Neural cell (in vitro differentiated cells): ENCODE results near the gene MRPL58. TPM values are rescaled to one million over a fixed set of nuclear protein-coding genes. Genes with fewer than 3 reads are reported as not detected.

Experiments used
- H2AFZ ChIP-seq: fragments of 200-600, 300-800 bp; sonication (generic), shearing (Covaris generic); 2 replicates; pipeline ENCODE4 v1.6.0; 2014; ENCODE audit warnings: low read depth, mild to moderate bottlenecking, antibody characterized with exemption, low read length, moderate library complexity
- H3F3A ChIP-seq: fragments of 200-600 bp; shearing (Covaris generic); 2 replicates; pipeline ENCODE4 v1.6.1; 2016; ENCODE audit warnings: mild to moderate bottlenecking, moderate library complexity, mixed read lengths, antibody characterized with exemption, low read length; ENCODE audit not compliant: insufficient read depth, poor library complexity, severe bottlenecking
- H3K27ac ChIP-seq: fragments of 200-600, 300-800 bp; sonication (generic), shearing (Covaris generic); 2 replicates; pipeline ENCODE4 v1.5.1; 2014; ENCODE audit warnings: mild to moderate bottlenecking, low read length, moderate library complexity
- H3K27me3 ChIP-seq: fragments of 300-800, 200-600 bp; sonication (generic), shearing (Covaris generic); 2 replicates; pipeline ENCODE4 v1.6.0; 2014; ENCODE audit warnings: mild to moderate bottlenecking, low read depth, low read length, moderate library complexity; ENCODE audit not compliant: insufficient read depth
- H3K36me3 ChIP-seq: fragments of 300-800, 200-600 bp; sonication (generic), shearing (Covaris generic); 2 replicates; pipeline ENCODE4 v1.5.1; 2014; ENCODE audit warnings: mild to moderate bottlenecking, antibody characterized with exemption, low read length, moderate library complexity; ENCODE audit not compliant: insufficient read depth
- H3K4me2 ChIP-seq: fragments of 300-800, 200-600 bp; sonication (generic), shearing (Covaris generic); 2 replicates; pipeline ENCODE4 v1.6.0; 2014; ENCODE audit warnings: mild to moderate bottlenecking, low read length
- H3K4me3 ChIP-seq: fragments of 300-800, 200-600 bp; sonication (generic), shearing (Covaris generic); 2 replicates; pipeline ENCODE4 v1.5.1; 2014; ENCODE audit warnings: mild to moderate bottlenecking, low read length, moderate library complexity
- H3K79me2 ChIP-seq: fragments of 200-600 bp; shearing (Covaris generic); replicated peaks from 2 replicates; pipeline ENCODE4 v1.6.0; 2014; ENCODE audit warnings: mild to moderate bottlenecking, low read length, moderate library complexity; ENCODE audit not compliant: insufficient read depth
- H3K9ac ChIP-seq: fragments of 300-800, 200-600 bp; sonication (generic), shearing (Covaris generic); 2 replicates; pipeline ENCODE4 v1.6.1; 2016; ENCODE audit warnings: mild to moderate bottlenecking, low read length, mixed read lengths
- H3K9me2 ChIP-seq: fragments of 200-600 bp; shearing (Covaris generic); 2 replicates; pipeline ENCODE4 v1.6.1; 2016; ENCODE audit warnings: mild to moderate bottlenecking, low read length, mixed read lengths; ENCODE audit not compliant: insufficient read depth
- H3K9me3 ChIP-seq: fragments of 200-600, 300-800 bp; sonication (generic), shearing (Covaris generic); 2 replicates; pipeline ENCODE4 v1.6.1; 2016; ENCODE audit warnings: mild to moderate bottlenecking, mixed run types, low read length, moderate library complexity, mixed read lengths
- H4K20me1 ChIP-seq: fragments of 200-600 bp; shearing (Covaris generic); 2 replicates; pipeline ENCODE4 v1.6.1; 2016; ENCODE audit warnings: mild to moderate bottlenecking, mixed run types; ENCODE audit not compliant: insufficient read depth
- CTCF ChIP-seq: fragments of 450-650 bp; IDR thresholded peaks from 2 replicates; pipeline ENCODE4 v1.5.1; 2014; ENCODE audit warnings: antibody characterized with exemption, mild to moderate bottlenecking, moderate library complexity; ENCODE audit not compliant: poor library complexity, severe bottlenecking
- EP300 ChIP-seq: fragments of 450-650 bp; conservative IDR thresholded peaks from 2 replicates; pipeline ENCODE4 v1.6.1; 2014; ENCODE audit warnings: antibody characterized with exemption, mild to moderate bottlenecking, moderate library complexity; ENCODE audit not compliant: poor library complexity, severe bottlenecking
- EZH2 ChIP-seq: fragments of 200-600, 300-800 bp; shearing (Covaris generic), sonication (generic); IDR thresholded peaks from 2 replicates; pipeline ENCODE4 v1.6.1; 2014; ENCODE audit warnings: antibody characterized with exemption, low read length, borderline replicate concordance, mild to moderate bottlenecking; ENCODE audit not compliant: insufficient read depth, poor library complexity, severe bottlenecking
- MXI1 ChIP-seq: fragments of 450-650 bp; conservative IDR thresholded peaks from 2 replicates; pipeline ENCODE4 v1.6.1; 2014; ENCODE audit warnings: antibody characterized with exemption, mild to moderate bottlenecking; ENCODE audit not compliant: poor library complexity, severe bottlenecking
- POLR2AphosphoS5 ChIP-seq: IDR thresholded peaks from 2 replicates; pipeline ENCODE4 v1.6.1; 2012
- RAD21 ChIP-seq: fragments of 450-650 bp; conservative IDR thresholded peaks from 2 replicates; pipeline ENCODE4 v1.6.1; 2014; ENCODE audit warnings: antibody characterized with exemption, mild to moderate bottlenecking, moderate library complexity
- SMC3 ChIP-seq: fragments of 450-650 bp; conservative IDR thresholded peaks from 2 replicates; pipeline ENCODE4 v1.6.1; 2014; ENCODE audit warnings: antibody characterized with exemption, mild to moderate bottlenecking, moderate library complexity; ENCODE audit not compliant: poor library complexity
- TAF1 ChIP-seq: IDR thresholded peaks from 2 replicates; pipeline ENCODE4 v1.6.1; 2012; ENCODE audit warnings: low read depth
- polyA plus RNA-seq: library from polyadenylated mRNA; depleted of rRNA; stranded (reverse); fragments of >200 nt; gene quantifications from 2 replicates; pipeline ENCODE4 v1.2.3, GENCODE V29; 2014
- TF ChIP-seq, protein P1 (sequence below): IDR thresholded peaks from 2 replicates; pipeline ENCODE4 v1.6.1; 2012; ENCODE audit warnings: borderline replicate concordance

The MRPL58 gene
- polyA plus RNA-seq, 1 donor from 2014 or later, result 47.4 TPM

DNA sequence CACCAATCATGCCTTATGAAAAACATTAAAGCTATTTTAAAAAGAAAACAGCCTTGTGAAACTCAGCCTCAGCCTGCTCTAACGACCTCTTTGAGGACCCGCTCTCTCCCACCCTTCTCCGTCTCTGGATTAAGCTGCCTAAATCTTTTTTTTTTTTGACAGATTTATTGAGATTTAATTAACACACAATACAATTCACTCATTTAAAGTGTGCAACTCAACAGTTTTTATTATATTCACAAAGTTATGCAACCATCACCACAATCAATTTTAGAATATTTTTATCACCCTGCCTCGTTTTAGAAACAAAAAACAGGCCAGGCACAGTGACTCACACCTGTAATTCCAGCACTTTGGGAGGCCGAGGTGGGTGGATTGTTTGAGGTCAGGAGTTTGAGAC is 16.6 kb upstream of the MRPL58 start:
- Histone ChIP-seq H3K79me2 (peaks cover 4% of the 10 kb centered on the region), H3K4me3 (no peak overlapping the region), H3K27me3 (no peaks in the 10 kb centered on the region), H3K36me3 (no peaks in the 10 kb centered on the region), H4K20me1 (no peaks in the 10 kb centered on the region), H3K4me2 (no peak overlapping the region), H2AFZ (no peak overlapping the region), H3K9me2 (no peaks in the 10 kb centered on the region), H3K9ac (no peak overlapping the region), H3F3A (no peaks in the 10 kb centered on the region), H3K9me3 (no peaks in the 10 kb centered on the region), H3K27ac (no peak overlapping the region)
- TF ChIP-seq TAF1 (no peak), MXI1 (no peak), RAD21 (no peak), EP300 (no peak), POLR2AphosphoS5 (no peak), SMC3 (no peak), EZH2 (no peak), CTCF (no peak)
- TF ChIP-seq, protein P1, sequence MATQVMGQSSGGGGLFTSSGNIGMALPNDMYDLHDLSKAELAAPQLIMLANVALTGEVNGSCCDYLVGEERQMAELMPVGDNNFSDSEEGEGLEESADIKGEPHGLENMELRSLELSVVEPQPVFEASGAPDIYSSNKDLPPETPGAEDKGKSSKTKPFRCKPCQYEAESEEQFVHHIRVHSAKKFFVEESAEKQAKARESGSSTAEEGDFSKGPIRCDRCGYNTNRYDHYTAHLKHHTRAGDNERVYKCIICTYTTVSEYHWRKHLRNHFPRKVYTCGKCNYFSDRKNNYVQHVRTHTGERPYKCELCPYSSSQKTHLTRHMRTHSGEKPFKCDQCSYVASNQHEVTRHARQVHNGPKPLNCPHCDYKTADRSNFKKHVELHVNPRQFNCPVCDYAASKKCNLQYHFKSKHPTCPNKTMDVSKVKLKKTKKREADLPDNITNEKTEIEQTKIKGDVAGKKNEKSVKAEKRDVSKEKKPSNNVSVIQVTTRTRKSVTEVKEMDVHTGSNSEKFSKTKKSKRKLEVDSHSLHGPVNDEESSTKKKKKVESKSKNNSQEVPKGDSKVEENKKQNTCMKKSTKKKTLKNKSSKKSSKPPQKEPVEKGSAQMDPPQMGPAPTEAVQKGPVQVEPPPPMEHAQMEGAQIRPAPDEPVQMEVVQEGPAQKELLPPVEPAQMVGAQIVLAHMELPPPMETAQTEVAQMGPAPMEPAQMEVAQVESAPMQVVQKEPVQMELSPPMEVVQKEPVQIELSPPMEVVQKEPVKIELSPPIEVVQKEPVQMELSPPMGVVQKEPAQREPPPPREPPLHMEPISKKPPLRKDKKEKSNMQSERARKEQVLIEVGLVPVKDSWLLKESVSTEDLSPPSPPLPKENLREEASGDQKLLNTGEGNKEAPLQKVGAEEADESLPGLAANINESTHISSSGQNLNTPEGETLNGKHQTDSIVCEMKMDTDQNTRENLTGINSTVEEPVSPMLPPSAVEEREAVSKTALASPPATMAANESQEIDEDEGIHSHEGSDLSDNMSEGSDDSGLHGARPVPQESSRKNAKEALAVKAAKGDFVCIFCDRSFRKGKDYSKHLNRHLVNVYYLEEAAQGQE, result no peak

DNA sequence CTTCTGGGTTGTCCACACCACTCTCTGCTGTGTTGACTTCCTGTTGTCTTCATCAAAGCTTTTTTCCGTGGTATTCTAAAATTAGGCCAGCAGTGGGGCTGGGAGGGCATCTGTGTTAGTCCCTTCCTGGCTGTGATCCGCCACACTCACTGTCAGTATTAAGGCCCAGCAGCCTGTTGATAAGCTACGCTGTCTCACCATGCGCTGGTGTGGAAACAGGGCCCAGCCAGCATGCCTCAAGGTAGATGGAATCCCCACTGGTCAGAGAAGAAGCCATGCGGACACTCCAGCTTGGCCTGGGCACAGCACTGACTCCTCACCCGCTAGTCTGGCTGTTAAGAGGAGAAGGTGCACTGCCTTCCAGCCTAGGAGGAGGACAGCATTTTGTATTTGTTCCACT is 13.7 kb upstream of the MRPL58 start:
- Histone ChIP-seq H3K36me3 (no peaks in the 10 kb centered on the region), H2AFZ (no peak overlapping the region), H3K4me3 (no peak overlapping the region), H3K27me3 (no peaks in the 10 kb centered on the region), H3K27ac (no peak overlapping the region), H3K9me2 (no peaks in the 10 kb centered on the region), H4K20me1 (no peaks in the 10 kb centered on the region), H3K4me2 (no peak overlapping the region), H3F3A (no peaks in the 10 kb centered on the region), H3K79me2 (peaks cover 4% of the 10 kb centered on the region), H3K9me3 (no peaks in the 10 kb centered on the region), H3K9ac (no peak overlapping the region)
- TF ChIP-seq SMC3, result no peak
- TF ChIP-seq, protein P1, result no peak
- no peak for TF ChIP-seq RAD21
